Esophagus muscularis mucosa (tissue), 4 donors: Measurements from ENCODE around the gene BIN1. TPM values are rescaled to one million over a fixed set of nuclear protein-coding genes. Genes with fewer than 3 reads are reported as not detected.

Source experiments
- DNase-seq: peaks from one replicate; pipeline ENCODE4 v3.0.0-alpha.2; 2017; ENCODE audit errors: extremely low spot score
- H3K27ac ChIP-seq, 4 donors: fragments of 200-600 bp; sonication (generic); replicated peaks in 1 of 4; 1 replicate in 3 of 4; 2 replicates in 1 of 4; pipeline ENCODE4 v1.5.1; 2016 to 2019; ENCODE audit warnings: mild to moderate bottlenecking in 1 of 4
- H3K27me3 ChIP-seq, 4 donors: fragments of 200-600 bp; sonication (generic); one replicate each; pipeline versions ENCODE4 v1.5.1 to v1.6.0; 2016 to 2019
- H3K36me3 ChIP-seq, 4 donors: fragments of 200-600 bp; sonication (generic); one replicate each; pipeline ENCODE4 v1.5.1; 2016 to 2019
- H3K4me1 ChIP-seq, 4 donors: fragments of 200-600 bp; sonication (generic); one replicate each; pipeline ENCODE4 v1.5.1; 2016 to 2019
- H3K4me3 ChIP-seq, 4 donors: fragments of 200-600 bp; sonication (generic); 1 replicate in 2 of 4; 2 replicates in 2 of 4; pipeline ENCODE4 v1.5.1; 2016 to 2019; ENCODE audit warnings: mild to moderate bottlenecking in 4 of 4, moderate library complexity in 1 of 4
- H3K9me3 ChIP-seq, 4 donors: fragments of 200-600 bp; sonication (generic); 1 replicate in 3 of 4; 2 replicates in 1 of 4; pipeline ENCODE4 v1.5.1; 2016 to 2019
- EP300 ChIP-seq: sonication (generic); formaldehyde crosslinking; IDR thresholded peaks from one replicate; pipeline ENCODE4 v1.6.1; 2017; ENCODE audit warnings: antibody characterized with exemption
- POLR2A ChIP-seq: fragments of 450-650 bp; IDR thresholded peaks from one replicate; pipeline ENCODE4 v1.6.1; 2017; ENCODE audit warnings: antibody characterized with exemption, moderate library complexity, mild to moderate bottlenecking, low read depth
- POLR2AphosphoS5 ChIP-seq, 2 donors: sonication (generic); formaldehyde crosslinking; IDR thresholded peaks; one replicate each; pipeline ENCODE4 v1.6.1; 2017; ENCODE audit warnings: antibody characterized with exemption in 2 of 2
- WGBS: methylation state at CpG from one replicate; pipeline ENCODE4 v1.1.5; 2018; 5-methylcytosine and 5-hydroxymethylcytosine counted together
- intact Hi-C: fragments of 100-400 bp; cut with DNase I; formaldehyde crosslinking; loops from one replicate; pipeline ENCODE4 v1.15.1; 2023
- total RNA-seq, 4 donors: library from RNA; depleted of rRNA; stranded (reverse); fragments of >200 nt; gene quantifications; one replicate each; pipeline versions ENCODE4 v1.1.0 to v1.2.1, GENCODE V29; 2016
- TF ChIP-seq, protein P1 (sequence below), 3 experiments: fragments of 200-600 bp in 2 of 3; fragments of 450-650 bp in 1 of 3; sonication (generic) in 2 of 3; IDR thresholded peaks; one replicate each; pipeline ENCODE4 v1.5.1; 2017 to 2019; ENCODE audit warnings: antibody characterized with exemption in 3 of 3, mild to moderate bottlenecking in 2 of 3, moderate library complexity in 1 of 3

The BIN1 gene
- total RNA-seq, 4 donors from 2014 or later: 32.4 to 78.2 (median 50.2) TPM

DNA sequence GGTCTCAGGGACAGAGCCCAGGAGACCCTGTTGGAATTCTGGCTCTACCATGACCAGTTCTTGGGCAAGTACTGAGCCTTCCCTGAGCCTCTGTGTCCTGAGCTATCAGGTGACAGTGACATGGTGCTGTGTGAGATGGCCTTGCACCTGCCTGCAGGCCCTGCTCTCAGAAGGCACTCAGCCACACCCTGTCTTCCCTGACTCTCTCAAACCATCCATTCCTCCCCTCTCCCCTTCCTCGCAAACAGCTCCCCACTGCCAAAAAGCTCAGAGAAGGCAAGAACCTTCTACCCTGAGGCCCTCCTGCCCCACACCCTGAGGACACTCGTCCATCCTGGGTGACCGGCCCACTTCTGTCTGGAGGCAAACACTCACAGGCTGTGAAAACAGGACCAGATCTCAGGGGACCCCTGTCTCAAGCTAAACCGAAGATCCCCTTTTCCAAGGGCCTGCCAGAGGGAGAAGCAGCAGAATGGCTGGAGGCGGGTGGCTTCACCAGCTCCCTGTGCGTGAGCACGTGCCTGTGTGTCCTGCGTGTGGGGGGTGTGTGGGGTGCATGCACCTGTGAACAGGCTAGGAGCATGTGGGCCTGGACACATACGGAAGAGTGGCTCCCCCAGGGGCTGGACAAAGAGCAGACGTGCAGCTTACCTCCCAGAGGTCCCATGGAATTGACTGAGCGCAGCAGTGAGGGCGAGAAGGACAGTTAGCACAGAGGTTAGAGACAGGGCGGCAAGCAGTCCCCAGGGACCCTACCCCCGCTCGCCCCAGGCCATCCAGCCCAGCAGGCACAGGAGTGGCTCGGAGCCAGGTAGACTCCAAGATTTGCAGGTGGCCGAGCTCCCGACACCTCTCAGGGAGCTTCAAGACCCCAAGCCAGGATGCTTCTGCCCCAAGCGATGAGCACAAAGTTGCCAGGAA is 53.9 kb downstream of the BIN1 start:
- Histone ChIP-seq H3K27ac (no peak overlapping the region), H3K4me3 (no peak overlapping the region), H3K36me3 (peaks cover 0 to 48% (median 24%) of the 10 kb centered on the region in 4 donors), H3K9me3 (no peaks in the 10 kb centered on the region), H3K27me3 (no peaks in the 10 kb centered on the region), H3K4me1 (peaks cover 0 to 18% (median 14%) of the 10 kb centered on the region in 4 donors)
- 92% methylated on average over 18 of the region's 19 CpGs for WGBS
- intact Hi-C loops: no loop called here
- no peak for DNase-seq
- no peak for TF ChIP-seq POLR2A
- TF ChIP-seq POLR2AphosphoS5 (IDR thresholded peaks at IDR 0.05): no peak
- TF ChIP-seq EP300: no peak
- TF ChIP-seq, protein P1, sequence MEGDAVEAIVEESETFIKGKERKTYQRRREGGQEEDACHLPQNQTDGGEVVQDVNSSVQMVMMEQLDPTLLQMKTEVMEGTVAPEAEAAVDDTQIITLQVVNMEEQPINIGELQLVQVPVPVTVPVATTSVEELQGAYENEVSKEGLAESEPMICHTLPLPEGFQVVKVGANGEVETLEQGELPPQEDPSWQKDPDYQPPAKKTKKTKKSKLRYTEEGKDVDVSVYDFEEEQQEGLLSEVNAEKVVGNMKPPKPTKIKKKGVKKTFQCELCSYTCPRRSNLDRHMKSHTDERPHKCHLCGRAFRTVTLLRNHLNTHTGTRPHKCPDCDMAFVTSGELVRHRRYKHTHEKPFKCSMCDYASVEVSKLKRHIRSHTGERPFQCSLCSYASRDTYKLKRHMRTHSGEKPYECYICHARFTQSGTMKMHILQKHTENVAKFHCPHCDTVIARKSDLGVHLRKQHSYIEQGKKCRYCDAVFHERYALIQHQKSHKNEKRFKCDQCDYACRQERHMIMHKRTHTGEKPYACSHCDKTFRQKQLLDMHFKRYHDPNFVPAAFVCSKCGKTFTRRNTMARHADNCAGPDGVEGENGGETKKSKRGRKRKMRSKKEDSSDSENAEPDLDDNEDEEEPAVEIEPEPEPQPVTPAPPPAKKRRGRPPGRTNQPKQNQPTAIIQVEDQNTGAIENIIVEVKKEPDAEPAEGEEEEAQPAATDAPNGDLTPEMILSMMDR (IDR thresholded peaks at IDR 0.05): no peak

DNA sequence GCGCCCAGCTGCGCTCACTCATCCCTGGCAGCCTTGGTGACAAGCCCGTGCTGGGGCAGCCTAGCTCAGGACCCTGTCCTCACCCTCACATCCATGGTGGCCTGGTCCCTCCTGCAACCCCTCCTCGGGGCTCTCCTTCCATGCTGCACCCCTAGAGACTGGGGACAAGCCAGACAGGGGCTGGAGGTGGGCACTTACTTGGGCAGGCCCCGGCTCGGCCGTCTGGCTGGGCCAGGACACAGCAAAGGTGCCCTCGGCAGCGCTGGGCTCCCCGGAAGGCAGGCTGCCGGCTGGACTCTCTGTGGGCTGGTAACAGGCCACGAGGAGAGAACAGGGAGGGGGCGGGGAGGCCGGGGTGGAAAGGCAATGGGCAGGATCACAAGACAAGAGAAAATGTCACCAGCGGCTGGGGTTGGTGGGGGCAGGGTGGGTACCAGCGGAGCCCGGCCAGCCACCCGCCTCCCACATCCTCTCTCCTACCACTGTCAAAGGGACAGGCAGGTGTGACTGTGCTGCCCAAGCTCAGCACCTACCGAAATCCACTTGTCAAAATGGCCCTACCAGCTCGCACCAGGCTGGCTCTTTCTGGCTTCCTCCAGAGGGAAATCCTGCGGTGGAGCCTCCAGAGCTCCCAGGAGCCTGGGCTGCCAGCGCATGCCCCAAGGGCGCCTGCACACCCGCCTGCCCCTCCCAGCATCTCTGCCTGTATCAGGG is 54.7 kb downstream of the BIN1 start:
- peaks cover 0 to 18% (median 14%) of the 10 kb centered on the region in 4 donors for H3K4me1 ChIP-seq
- peaks cover 0 to 48% (median 22%) of the 10 kb centered on the region in 4 donors for H3K36me3 ChIP-seq
- no peaks in the 10 kb centered on the region for H3K9me3 ChIP-seq
- WGBS: 82% methylated on average over 12 of the region's 24 CpGs
- DNase-seq: no peak
- H3K4me3 ChIP-seq: no peak overlapping the region
- no peak overlapping the region for H3K27ac ChIP-seq
- H3K27me3 ChIP-seq: no peaks in the 10 kb centered on the region
- intact Hi-C loops: no loop called here
- TF ChIP-seq, protein P1 (IDR thresholded peaks at IDR 0.05): no peak
- TF ChIP-seq EP300: no peak
- TF ChIP-seq POLR2A: no peak
- TF ChIP-seq POLR2AphosphoS5 (IDR thresholded peaks at IDR 0.05): no peak

DNA sequence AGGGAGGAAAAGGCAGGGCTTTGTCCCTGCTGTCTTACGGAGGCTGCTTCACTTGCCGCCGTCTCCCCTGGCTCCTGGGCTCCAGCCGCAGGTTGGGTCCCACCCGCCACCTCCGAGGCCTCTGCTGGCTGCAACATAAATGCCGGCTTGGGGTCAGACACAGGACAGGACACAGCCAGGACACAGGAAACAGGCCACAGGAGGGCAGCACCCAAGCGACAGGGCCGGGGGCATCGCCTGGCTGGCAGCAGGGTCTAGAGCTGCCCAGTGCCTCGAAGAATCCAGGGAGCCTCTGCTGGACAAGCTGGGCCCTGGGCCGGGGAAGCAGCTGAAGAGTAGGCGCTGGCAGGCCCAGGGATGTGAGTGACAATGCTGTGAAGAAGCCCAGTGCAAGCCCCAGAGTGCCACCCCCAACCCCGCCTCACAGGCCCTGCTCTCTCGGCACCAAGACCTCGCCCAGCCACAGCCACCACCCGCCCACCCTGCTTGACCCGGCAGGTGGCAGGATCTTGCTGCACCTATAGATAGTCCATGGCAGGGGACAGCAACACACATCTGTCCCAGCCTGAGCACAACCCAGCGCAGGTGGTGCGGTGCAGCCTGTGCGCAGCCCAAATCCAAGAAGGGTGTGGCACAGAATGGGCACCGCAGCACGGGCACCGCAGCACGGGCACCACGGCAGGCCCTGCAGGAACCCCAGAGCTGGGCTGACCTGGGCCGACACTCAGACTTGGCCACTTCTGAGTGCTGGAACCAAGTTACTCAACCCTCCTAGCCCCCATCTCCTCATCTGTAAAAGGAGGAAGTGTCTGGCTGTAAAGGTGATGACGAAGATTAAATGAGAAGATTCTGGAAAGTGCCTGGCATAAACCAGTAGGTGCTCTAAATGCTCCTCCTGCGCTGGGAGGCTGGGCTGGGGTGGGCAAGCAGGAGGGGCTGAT is 55.6 kb downstream of the BIN1 start:
- WGBS: 84% methylated on average over 16 of the region's 29 CpGs
- DNase-seq: no peak
- Histone ChIP-seq H3K4me1 (peaks cover 0 to 18% (median 14%) of the 10 kb centered on the region in 4 donors), H3K36me3 (peaks cover 0 to 40% (median 17%) of the 10 kb centered on the region in 4 donors), H3K27me3 (no peaks in the 10 kb centered on the region), H3K9me3 (no peaks in the 10 kb centered on the region), H3K4me3 (no peak overlapping the region), H3K27ac (no peak overlapping the region)
- TF ChIP-seq POLR2AphosphoS5 (IDR thresholded peaks at IDR 0.05) (no peak), POLR2A (no peak), EP300 (no peak)
- TF ChIP-seq, protein P1 (IDR thresholded peaks at IDR 0.05): no peak
- intact Hi-C loops: no loop called here

DNA sequence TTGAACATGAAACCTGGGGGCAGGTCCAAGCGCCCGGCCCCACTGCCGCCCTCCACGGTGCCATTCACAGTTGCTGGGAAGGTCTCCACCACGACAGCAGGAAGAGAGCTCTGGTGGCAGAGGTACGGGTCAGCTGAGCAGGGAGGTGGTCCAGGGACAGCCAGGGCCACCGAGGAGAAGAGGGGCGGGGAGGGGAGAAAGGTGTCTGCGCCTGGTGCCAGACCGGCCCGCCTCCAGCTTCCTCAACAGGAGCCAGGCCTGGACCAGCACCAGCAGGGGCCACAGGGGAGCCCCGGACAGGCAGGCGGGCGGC is 56.2 kb downstream of the BIN1 start:
- WGBS: 70% methylated on average over 14 of the region's 14 CpGs
- TF ChIP-seq EP300 (no peak), POLR2A (no peak), POLR2AphosphoS5 (IDR thresholded peaks at IDR 0.05) (no peak)
- TF ChIP-seq, protein P1 (IDR thresholded peaks at IDR 0.05): no peak
- Histone ChIP-seq H3K9me3 (no peaks in the 10 kb centered on the region), H3K36me3 (peaks cover 0 to 35% (median 14%) of the 10 kb centered on the region in 4 donors), H3K27me3 (no peaks in the 10 kb centered on the region), H3K4me3 (no peak overlapping the region), H3K27ac (no peak overlapping the region), H3K4me1 (peaks cover 0 to 24% (median 15%) of the 10 kb centered on the region in 4 donors)
- intact Hi-C loops: no loop called here
- DNase-seq: no peak
